K562 (cell line): ENCODE data around the gene TLX2. TPM values are rescaled to one million over a fixed set of nuclear protein-coding genes. Genes with fewer than 3 reads are reported as not detected.

Experiments
- BHLHE40 ChIP-seq: IDR thresholded peaks from 2 replicates; pipeline ENCODE4 v1.6.1; 2011; ENCODE audit warnings: low read length, improper control_type of control experiment
- CXXC5 ChIP-seq: fragments of 250-450 bp; sonication (Bioruptor Pico); IDR thresholded peaks from 2 replicates; pipeline ENCODE4 v1.8.0; 2022; ENCODE audit warnings: inconsistent platforms, mild to moderate bottlenecking, moderate library complexity
- FOXJ3 ChIP-seq: sonication (generic); formaldehyde crosslinking; IDR thresholded peaks from 2 replicates; pipeline ENCODE4 v1.4.0; 2020; ENCODE audit warnings: mild to moderate bottlenecking, missing genetic modification reagents
- KAT2B ChIP-seq: IDR thresholded peaks from one replicate; pipeline ENCODE4 v1.6.1; 2012; ENCODE audit warnings: low read depth, mild to moderate bottlenecking, control low read depth, inconsistent platforms, low read length, moderate library complexity
- KHSRP ChIP-seq: fragments of 450-650 bp; IDR thresholded peaks from 2 replicates; pipeline ENCODE4 v1.6.1; 2017
- KLF1 ChIP-seq: fragments of 450-650 bp; IDR thresholded peaks from 2 replicates; pipeline ENCODE4 v1.6.1; 2016; ENCODE audit warnings: missing genetic modification characterization, missing compliant biosample characterization
- MEF2D ChIP-seq: conservative IDR thresholded peaks from 2 replicates; pipeline ENCODE4 v1.6.1; 2016; ENCODE audit warnings: low read depth, missing genetic modification characterization, missing compliant biosample characterization
- NFE2L1 ChIP-seq: fragments of 450-650 bp; IDR thresholded peaks from 2 replicates; pipeline ENCODE4 v1.6.1; 2016; ENCODE audit warnings: missing genetic modification characterization, low read depth, mild to moderate bottlenecking, missing compliant biosample characterization, moderate library complexity, borderline replicate concordance
- NFXL1 ChIP-seq: fragments of 450-650 bp; formaldehyde crosslinking; IDR thresholded peaks from 2 replicates; pipeline ENCODE4 v1.4.0; 2021; ENCODE audit warnings: mild to moderate bottlenecking
- PHF21A ChIP-seq: fragments of 450-650 bp; IDR thresholded peaks from 2 replicates; pipeline ENCODE4 v1.6.1; 2017; ENCODE audit warnings: low read depth, borderline replicate concordance
- RFX1 ChIP-seq: fragments of 450-650 bp; IDR thresholded peaks from 2 replicates; pipeline ENCODE4 v1.6.1; 2016; ENCODE audit warnings: mild to moderate bottlenecking, moderate library complexity
- TAF1 ChIP-seq: IDR thresholded peaks from 2 replicates; pipeline ENCODE4 v1.6.1; 2011; ENCODE audit warnings: mild to moderate bottlenecking, low read length, moderate library complexity; ENCODE audit not compliant: insufficient read depth, control insufficient read depth, severe bottlenecking; ENCODE audit errors: extremely low read depth
- TCF15 ChIP-seq: fragments of 250-450 bp; sonication (Bioruptor Pico); IDR thresholded peaks from 2 replicates; pipeline ENCODE4 v1.8.0; 2022; ENCODE audit warnings: moderate library complexity, mild to moderate bottlenecking, inconsistent platforms
- TRIM28 ChIP-seq: fragments of 450-650 bp; IDR thresholded peaks from 2 replicates; pipeline ENCODE4 v1.6.1; 2017
- ZNF24 ChIP-seq: fragments of 450-650 bp; IDR thresholded peaks from 2 replicates; pipeline ENCODE4 v1.6.1; 2016
- ZNF282 ChIP-seq: sonication (generic); formaldehyde crosslinking; IDR thresholded peaks from 2 replicates; pipeline ENCODE4 v1.8.1; 2023; ENCODE audit warnings: missing genetic modification reagents
- ZNF778 ChIP-seq: fragments of 450-650 bp; formaldehyde crosslinking; IDR thresholded peaks from 2 replicates; pipeline ENCODE4 v1.4.0; 2020; ENCODE audit warnings: mild to moderate bottlenecking, moderate library complexity
- polyA plus RNA-seq, 8 experiments: library from polyadenylated mRNA; depleted of rRNA in 4 of 8; stranded (reverse) in 5 of 8; unstranded in 3 of 8; fragments of >200 nt; fragmentation: Nextera tagmentation in 2 of 8; fragmentation: Illumina TruSeq in 1 of 8; extraction: Ambion mirVana in 2 of 8; extraction: Trizol in 1 of 8; gene quantifications; 2 replicates each; pipeline versions ENCODE4 v1.2.1 to v1.2.3, GENCODE V29; 2011 to 2014; ENCODE audit warnings: inconsistent platforms in 1 of 8, missing spikeins in 1 of 8
- total RNA-seq, 7 experiments: library from RNA; depleted of rRNA in 6 of 7; stranded (reverse); fragments of >200 nt in 6 of 7; fragmentation: Illumina TruSeq in 2 of 7; extraction: Trizol in 2 of 7; gene quantifications; 2 replicates each; pipeline versions ENCODE4 v1.2.1 to v1.2.3, GENCODE V29; 2011 to 2021; ENCODE audit warnings: low replicate concordance in 1 of 7
- TF ChIP-seq, protein P1 (sequence below): fragments of 450-650 bp; IDR thresholded peaks from 2 replicates; pipeline ENCODE4 v1.6.1; 2016; ENCODE audit warnings: mild to moderate bottlenecking, moderate library complexity

Gene TLX2
- total and polyA plus RNA-seq, 9 of the 15 experiments (the other 6 are each of a cell fraction or from before 2014, with no cell fraction given) = not detected

DNA sequence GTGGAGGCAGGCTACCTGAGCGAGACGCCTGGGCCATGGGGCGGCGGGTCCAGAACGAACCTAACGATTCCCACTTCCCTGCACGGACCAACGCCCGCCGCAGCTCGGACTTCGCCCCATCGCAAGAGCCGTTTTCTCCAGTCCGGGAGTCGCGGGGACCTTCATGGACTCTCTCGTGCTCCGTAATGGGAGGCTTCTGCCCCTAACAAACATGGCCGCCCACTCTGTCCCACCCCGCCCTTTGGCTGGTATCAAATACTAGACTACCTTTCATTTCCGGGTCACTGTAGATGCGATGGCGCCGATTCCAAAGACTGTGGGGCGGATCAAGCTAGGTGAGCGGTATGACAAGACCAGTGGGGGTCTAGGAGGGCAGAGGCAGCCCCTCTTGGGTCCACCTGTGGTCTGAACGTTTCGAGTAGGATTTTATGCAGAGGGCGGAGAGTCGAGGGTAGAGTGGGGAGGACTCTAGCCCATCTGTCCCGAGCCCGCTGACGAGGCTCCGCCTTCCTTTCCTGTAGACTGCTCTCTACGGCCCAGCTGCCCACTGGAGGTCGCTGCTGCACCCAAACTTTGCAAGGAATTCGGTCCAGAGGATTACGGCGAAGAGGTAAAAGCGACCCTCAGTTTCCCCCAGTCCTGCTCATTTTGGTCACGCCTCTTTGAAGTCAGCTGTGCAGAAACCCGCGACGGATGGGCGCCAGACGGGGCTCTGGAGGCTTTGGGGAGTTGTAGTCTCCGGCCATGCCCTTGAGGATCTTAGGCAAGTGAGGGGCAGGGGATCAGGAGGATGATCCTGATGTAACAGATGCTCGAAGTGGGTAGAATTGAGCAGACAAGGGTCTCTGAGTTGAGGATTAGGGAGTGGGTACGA, 31.2 kb upstream of the TLX2 start, which contains the start of the genes CCDC142 and TTC31 (continued):
- TF ChIP-seq, protein P1, sequence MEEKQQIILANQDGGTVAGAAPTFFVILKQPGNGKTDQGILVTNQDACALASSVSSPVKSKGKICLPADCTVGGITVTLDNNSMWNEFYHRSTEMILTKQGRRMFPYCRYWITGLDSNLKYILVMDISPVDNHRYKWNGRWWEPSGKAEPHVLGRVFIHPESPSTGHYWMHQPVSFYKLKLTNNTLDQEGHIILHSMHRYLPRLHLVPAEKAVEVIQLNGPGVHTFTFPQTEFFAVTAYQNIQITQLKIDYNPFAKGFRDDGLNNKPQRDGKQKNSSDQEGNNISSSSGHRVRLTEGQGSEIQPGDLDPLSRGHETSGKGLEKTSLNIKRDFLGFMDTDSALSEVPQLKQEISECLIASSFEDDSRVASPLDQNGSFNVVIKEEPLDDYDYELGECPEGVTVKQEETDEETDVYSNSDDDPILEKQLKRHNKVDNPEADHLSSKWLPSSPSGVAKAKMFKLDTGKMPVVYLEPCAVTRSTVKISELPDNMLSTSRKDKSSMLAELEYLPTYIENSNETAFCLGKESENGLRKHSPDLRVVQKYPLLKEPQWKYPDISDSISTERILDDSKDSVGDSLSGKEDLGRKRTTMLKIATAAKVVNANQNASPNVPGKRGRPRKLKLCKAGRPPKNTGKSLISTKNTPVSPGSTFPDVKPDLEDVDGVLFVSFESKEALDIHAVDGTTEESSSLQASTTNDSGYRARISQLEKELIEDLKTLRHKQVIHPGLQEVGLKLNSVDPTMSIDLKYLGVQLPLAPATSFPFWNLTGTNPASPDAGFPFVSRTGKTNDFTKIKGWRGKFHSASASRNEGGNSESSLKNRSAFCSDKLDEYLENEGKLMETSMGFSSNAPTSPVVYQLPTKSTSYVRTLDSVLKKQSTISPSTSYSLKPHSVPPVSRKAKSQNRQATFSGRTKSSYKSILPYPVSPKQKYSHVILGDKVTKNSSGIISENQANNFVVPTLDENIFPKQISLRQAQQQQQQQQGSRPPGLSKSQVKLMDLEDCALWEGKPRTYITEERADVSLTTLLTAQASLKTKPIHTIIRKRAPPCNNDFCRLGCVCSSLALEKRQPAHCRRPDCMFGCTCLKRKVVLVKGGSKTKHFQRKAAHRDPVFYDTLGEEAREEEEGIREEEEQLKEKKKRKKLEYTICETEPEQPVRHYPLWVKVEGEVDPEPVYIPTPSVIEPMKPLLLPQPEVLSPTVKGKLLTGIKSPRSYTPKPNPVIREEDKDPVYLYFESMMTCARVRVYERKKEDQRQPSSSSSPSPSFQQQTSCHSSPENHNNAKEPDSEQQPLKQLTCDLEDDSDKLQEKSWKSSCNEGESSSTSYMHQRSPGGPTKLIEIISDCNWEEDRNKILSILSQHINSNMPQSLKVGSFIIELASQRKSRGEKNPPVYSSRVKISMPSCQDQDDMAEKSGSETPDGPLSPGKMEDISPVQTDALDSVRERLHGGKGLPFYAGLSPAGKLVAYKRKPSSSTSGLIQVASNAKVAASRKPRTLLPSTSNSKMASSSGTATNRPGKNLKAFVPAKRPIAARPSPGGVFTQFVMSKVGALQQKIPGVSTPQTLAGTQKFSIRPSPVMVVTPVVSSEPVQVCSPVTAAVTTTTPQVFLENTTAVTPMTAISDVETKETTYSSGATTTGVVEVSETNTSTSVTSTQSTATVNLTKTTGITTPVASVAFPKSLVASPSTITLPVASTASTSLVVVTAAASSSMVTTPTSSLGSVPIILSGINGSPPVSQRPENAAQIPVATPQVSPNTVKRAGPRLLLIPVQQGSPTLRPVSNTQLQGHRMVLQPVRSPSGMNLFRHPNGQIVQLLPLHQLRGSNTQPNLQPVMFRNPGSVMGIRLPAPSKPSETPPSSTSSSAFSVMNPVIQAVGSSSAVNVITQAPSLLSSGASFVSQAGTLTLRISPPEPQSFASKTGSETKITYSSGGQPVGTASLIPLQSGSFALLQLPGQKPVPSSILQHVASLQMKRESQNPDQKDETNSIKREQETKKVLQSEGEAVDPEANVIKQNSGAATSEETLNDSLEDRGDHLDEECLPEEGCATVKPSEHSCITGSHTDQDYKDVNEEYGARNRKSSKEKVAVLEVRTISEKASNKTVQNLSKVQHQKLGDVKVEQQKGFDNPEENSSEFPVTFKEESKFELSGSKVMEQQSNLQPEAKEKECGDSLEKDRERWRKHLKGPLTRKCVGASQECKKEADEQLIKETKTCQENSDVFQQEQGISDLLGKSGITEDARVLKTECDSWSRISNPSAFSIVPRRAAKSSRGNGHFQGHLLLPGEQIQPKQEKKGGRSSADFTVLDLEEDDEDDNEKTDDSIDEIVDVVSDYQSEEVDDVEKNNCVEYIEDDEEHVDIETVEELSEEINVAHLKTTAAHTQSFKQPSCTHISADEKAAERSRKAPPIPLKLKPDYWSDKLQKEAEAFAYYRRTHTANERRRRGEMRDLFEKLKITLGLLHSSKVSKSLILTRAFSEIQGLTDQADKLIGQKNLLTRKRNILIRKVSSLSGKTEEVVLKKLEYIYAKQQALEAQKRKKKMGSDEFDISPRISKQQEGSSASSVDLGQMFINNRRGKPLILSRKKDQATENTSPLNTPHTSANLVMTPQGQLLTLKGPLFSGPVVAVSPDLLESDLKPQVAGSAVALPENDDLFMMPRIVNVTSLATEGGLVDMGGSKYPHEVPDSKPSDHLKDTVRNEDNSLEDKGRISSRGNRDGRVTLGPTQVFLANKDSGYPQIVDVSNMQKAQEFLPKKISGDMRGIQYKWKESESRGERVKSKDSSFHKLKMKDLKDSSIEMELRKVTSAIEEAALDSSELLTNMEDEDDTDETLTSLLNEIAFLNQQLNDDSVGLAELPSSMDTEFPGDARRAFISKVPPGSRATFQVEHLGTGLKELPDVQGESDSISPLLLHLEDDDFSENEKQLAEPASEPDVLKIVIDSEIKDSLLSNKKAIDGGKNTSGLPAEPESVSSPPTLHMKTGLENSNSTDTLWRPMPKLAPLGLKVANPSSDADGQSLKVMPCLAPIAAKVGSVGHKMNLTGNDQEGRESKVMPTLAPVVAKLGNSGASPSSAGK = no peak
- TF ChIP-seq CXXC5 (CRISPR knock-in tag) = 0 out of 2 replicates have a peak, but pooled peaks have one; percentile 59
- TF ChIP-seq BHLHE40 = no peak
- TF ChIP-seq RFX1 = no peak
- TF ChIP-seq TCF15 (CRISPR knock-in tag) = no peak
- TF ChIP-seq KLF1 (tag) = no peak
- 0 out of 2 replicates have a peak, but pooled peaks have one; percentile 40 for TF ChIP-seq TRIM28
- peak; percentile 83 for TF ChIP-seq TAF1
- TF ChIP-seq ZNF778 (CRISPR knock-in tag) = no peak
- TF ChIP-seq ZNF282 (CRISPR knock-in tag) = no peak
- TF ChIP-seq KHSRP = no peak
- no peak for TF ChIP-seq KAT2B
- no peak for TF ChIP-seq NFE2L1 (tag)
- TF ChIP-seq PHF21A = no peak
- no peak for TF ChIP-seq MEF2D (tag)
- TF ChIP-seq FOXJ3 (CRISPR knock-in tag) = no peak
- TF ChIP-seq ZNF24 = 0 out of 2 replicates have a peak, but pooled peaks have one; percentile 29
- no peak for TF ChIP-seq NFXL1 (CRISPR knock-in tag)
